Keratinocyte (primary cell): Measurements from ENCODE around the gene SETBP1.

Experiments
- CTCF ChIP-seq, 3 experiments: IDR thresholded peaks in 1 of 3; conservative IDR thresholded peaks in 1 of 3; optimal IDR thresholded peaks in 1 of 3; 2 replicates in 2 of 3; 3 replicates in 1 of 3; pipeline versions ENCODE3 to v1.5.1; 2011; ENCODE audit warnings: low read length in 3 of 3, mild to moderate bottlenecking in 3 of 3, moderate library complexity in 2 of 3, control low read depth in 1 of 3, inconsistent platforms in 1 of 3; ENCODE audit not compliant: insufficient read depth in 2 of 3; ENCODE audit errors: extremely low read depth in 1 of 3
- EZH2 ChIP-seq: IDR thresholded peaks from one replicate; pipeline ENCODE4 v1.6.1; 2012; ENCODE audit warnings: inconsistent platforms, mild to moderate bottlenecking, low read length, moderate library complexity

- TF ChIP-seq CTCF (optimal IDR thresholded peaks at IDR 0.05 in 1 of 3, IDR thresholded peaks at IDR 0.05 in 1 of 3, conservative IDR thresholded peaks at IDR 0.05 in 1 of 3; ENCODE audit: extremely low read depth in 1 of 3, insufficient read depth in 2 of 3, low read length in 3 of 3) (no peak), EZH2 (no peak)
Measured at GRCh38 chr18:44716697-44717163, 36.0 kb downstream of the SETBP1 start.
